Right forelimb (tissue), 1 donor: ENCODE results near the gene ACTN4.

Experiments
- DNase-seq: peaks from one replicate; pipeline ENCODE4 v3.0.0-alpha.2; 2018

The ACTN4 gene

DNA sequence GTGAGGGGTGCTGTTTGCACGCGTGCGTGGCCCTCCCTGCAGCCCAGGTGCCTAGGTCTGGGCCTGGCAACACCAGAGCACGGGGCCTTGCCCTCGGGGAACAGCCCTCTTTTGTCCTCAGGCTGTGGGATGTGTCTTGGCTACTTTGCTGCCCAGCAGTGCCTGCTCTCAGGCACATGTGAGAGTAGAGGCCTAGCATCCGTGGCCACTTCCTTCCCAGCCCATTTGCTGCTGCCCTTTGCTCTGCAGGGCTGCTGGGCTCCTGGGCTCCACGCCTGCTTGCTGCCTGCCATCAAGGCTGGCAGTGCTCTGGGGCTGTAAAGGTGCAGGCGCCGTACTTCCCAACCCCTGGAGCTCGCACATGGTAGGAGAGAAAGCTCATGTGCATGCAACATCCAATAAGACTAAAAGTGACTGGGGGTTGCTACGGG is 50.2 kb downstream of the ACTN4 start:
- DNase-seq = no peak

DNA sequence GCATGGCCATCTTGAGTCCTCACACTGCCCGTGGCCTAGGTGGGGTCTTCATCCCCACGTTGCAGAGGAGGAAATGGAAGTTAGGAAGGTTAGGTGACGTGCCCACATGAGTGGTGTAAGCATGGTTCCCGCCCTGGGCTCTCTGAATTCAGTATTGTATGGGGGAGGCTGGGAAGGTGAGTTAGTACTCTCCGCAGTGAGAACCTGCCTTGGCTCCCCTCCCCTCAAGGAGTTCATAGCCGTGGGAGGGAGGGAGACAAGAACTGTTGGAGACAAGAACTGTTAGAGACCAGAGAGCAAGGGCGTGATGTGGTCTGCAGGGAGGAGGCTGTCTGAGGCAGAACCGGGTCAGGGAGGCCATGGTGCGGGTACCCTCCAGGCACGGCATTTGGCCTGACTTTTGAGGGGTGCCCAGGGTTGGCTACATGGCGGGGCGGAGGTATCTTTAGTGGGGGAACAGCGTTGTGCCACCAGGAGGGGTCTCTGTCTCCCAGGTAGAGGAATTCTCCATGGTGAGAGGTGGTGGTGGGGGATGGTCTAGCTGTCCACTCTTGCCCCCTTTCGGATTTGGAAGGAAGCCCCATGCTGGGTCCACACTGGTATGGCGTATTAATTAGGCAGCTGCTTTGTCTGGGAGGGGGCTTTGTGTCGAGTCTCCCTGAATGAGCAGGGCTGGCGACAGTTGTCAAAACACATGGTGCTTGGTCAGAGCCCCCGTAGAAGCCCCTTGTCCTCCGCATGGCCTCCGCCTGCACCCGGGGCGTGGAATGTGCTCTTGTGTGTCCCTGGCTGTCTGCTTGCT is 51.0 kb downstream of the ACTN4 start:
- DNase-seq = no peak

DNA sequence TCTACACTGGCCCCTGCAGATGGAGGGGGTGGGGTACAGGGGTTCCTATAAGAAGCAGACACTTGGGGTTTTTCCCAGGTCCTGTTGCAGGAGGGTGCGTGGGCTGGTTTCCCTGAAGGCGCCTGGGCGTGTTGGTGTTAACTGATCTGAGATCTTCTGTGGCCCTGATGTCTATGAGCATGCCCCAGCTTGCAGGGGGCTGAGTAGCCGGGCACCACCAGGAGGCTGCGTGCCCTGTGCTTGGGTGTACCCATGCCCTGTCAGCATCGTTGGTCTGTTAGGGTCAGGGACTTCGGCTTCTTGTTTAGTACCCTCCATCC is 51.5 kb downstream of the ACTN4 start:
- no peak for DNase-seq

DNA sequence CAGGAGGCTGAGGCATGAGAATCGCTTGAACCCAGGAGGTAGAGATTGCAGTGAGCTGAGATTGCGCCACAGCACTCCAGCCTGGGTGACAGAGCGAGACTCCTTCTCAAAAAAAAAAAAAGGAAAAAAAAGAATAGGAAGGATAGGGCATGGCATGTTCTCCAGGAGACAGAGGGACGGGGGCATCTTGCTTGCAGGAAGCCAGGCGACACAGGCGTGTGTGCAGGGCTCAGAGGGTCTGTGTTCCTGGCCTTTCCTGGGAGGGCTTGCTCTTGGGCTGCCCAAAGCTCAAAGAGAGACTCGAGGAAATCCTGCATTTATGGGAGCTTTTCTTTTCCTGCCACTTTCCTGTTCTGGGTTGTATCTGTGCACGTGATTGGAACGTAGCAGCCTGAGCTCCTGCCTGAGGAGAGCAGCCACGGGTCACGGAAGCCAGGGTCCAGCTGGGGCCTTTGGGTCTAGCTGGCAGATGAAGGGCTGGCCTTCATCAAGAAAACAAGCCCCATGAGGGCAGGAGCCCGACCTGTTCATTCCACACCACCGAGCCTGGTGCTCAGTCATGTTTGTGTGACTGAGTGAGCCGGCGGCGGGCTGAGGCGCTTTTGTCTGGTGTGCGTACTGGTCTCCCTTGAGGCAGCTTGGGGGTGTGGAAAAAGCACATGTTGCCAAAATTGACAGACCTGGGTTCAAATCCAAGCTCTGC is 52.3 kb downstream of the ACTN4 start:
- no peak for DNase-seq

DNA sequence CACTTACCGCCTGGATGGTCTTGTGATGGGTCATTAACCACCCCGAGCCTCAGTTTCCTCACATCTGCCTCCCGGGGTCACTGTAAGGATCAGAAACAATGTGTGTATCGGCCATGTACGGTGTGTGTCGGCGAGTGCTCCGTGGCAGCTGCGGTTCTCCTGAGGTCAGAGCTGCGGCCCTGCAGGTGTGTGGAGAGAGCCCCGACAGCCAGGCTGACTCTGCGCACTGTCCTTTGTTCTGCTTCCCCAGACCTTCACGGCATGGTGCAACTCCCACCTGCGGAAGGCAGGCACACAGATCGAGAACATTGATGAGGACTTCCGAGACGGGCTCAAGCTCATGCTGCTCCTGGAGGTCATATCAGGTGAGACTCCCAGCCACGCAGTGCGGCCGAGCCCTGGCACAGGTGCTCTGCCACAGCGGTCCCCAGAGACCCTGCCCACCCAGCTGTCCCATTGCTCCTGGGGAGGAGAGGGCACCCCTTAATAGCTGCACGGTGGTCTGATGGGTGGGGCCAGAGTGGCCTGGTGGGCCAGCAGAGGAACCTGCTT is 53.0 kb downstream of the ACTN4 start:
- DNase-seq = no peak

DNA sequence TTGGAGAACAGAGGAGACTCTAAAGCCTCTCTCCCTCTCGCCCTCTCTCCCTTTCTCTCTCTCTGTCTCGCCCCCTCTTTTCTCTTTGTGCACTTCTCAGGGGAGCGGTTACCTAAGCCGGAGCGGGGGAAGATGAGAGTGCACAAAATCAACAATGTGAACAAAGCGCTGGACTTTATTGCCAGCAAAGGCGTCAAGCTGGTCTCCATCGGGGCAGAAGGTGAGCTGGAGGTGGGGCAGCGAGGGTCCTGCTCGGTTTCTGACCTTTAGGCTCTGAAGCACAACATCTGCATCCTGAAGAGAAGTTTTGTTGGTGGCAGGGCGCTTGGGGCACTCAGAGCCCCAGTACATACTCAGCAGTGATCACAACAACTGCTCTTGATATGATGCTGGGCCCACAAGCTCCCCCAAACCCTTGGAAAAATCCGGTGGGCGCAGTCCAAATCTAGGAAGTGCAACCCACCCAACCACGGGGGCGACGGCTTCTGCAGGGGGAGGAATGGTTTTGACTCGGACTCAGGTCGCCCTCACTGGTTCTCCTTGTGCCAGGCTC is 53.5 kb downstream of the ACTN4 start:
- no peak for DNase-seq

DNA sequence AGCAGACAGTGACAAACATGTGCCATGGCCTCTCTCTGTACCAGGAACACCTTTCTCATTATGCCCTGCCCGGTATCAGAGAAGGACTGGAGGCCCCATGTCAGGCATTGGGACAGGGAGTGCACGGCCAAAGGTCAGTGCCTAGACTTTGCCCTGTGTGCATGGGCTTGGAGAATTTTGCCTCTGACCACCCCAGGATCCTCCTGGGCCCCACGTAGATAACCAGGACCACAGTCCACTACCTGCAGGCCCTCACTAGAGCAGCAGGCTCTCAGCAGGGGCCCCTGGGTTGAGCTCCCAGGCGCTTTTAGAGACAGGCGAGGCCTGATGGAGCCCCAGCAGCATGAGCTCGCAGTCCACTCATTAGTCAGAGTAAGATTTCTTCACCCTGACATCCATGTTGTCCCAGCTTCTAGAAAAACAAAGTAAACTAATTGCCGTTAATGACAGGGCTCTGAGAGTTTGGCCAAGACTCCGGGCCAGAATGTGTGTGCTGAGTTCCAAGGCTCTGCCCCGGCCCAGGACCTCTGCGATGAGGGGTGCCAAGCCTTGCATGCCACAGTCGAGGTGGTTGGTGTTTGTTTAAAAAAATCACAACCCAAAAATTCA is 54.1 kb downstream of the ACTN4 start:
- DNase-seq = no peak

DNA sequence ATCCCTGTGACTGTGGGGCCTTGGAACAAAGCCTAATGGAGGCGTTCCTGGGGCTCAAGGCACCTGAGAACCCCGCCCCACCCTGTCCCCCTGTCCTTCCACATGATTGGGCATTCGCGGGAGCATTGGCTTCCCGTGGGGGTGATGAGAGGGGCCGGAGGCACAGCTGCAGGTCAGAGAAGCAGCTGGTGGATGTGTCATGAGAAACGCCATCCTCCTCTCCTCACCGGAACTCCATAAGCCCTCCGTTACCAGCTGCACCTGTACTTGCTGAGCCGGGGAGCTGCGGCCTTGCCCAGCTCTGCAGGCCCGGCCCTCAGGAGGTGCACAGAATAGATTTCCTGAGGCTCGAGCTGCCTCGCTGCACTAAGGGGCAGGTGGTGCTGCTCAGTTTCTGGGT is 54.8 kb downstream of the ACTN4 start:
- DNase-seq = no peak

DNA sequence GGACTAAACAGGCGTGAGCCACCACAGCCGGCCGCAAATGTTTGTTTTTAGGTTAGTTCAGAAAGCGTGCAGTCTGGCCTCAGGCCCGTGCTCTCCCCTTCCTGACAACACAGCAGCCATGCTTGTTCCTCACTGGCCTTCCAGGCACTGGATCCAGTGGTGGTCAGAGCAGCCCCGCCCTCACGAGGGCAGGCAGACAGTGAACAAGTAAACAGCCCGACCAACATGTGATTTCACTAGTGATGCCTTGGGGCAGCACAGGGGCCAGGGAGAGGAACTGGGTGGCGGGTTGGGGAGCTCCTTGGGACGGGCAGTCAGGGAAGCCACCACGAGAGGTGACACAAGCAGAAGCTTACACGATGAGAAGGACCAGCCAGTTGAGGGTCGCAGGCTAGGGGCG is 56.1 kb downstream of the ACTN4 start:
- no peak for DNase-seq

DNA sequence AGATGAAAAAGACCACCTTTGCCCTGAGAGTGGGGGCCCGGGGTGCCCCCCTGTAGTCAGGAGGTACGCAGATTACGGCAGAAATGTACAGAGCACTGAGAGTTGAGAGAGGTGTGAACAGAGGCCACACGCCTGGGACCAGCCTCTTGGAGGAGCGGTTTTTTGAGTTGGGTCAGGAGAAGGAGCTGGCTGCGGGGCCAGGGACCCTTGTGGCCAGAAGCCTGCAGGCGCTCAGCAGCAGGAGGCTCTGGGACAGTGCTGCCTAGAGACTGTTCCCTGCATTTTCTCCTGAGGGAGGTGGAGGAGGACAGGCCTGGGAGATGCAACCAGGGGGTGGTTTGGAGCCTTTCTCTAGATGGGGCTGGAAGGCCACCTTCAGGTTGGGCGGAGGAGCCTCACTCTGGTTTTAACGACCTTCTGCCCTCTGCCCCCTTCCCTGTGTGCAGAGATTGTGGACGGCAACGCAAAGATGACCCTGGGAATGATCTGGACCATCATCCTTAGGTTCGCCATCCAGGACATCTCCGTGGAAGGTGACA is 57.1 kb downstream of the ACTN4 start:
- no peak for DNase-seq

DNA sequence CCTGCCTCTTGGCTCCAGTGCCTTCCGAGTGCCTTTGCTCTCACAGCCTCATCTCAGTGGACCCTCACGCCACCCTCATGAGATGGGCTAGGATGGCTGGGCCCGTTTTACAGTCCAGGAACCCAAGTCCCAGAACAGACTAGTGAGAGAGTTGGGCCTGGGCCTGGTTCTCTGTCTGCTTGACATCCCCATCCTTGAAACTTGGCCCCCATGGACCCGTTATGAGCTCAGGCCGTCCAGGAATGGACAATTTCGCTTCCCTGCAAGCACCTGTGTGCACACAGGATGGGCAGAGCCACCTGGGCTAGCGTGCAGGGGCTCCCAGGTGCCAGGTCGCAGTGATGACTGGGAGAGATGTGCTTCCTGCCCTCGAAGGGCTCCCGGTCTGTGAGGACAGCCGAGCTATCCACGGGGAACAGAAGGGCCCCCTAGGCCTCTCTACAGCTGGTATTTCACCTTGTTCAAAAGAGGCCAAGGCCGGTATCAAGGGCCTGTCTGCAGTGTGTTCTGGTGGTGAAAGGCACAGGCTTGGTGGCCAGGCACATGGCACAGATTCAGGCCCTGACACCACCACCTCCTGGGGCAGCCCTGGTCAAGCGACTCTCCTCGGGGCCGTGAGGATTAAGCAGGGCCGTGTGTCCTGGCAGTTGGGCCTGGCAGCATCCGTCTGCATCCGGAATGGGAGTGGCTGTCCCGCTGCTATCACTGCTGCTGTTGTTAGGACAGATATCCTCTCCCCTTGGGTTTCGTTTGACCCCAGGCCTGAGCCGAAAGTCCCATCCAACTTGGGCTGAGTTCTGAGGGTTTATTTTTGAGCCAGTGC is 58.0 kb downstream of the ACTN4 start:
- DNase-seq = no peak

DNA sequence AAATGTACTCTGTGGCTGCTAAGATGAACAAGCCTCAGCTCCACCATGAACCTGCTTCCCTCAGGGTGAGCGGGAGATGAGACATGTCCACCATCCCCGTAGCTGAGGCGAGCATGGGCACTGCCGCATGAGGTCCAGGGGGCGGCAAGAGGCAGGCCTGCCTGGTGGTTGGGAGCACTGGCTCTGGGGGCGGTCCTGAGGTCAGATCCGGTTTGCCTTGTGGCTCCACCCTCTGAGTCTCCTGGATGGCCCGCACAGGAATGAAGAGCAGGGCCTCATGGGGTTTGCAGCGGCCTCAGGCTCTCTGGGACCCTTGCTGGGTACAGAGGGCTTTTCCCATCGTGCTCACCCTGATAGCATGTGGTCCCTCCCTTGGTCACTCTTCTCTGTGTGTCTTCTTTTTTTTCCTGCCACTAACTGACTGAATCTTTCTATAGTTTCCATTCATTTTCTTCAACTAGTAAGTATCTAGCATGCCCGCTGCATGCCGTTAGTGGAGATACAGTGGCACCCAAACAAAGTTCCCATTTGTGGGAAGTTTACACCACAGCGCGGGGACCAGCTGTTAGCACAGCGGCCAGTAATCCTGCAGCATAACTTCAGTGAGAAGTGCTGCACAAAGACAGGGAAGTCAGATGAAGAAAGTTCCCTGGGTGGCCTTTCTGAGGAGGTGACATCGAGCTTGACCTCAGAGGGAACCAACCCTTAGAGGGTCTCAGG is 59.5 kb downstream of the ACTN4 start:
- DNase-seq = no peak

DNA sequence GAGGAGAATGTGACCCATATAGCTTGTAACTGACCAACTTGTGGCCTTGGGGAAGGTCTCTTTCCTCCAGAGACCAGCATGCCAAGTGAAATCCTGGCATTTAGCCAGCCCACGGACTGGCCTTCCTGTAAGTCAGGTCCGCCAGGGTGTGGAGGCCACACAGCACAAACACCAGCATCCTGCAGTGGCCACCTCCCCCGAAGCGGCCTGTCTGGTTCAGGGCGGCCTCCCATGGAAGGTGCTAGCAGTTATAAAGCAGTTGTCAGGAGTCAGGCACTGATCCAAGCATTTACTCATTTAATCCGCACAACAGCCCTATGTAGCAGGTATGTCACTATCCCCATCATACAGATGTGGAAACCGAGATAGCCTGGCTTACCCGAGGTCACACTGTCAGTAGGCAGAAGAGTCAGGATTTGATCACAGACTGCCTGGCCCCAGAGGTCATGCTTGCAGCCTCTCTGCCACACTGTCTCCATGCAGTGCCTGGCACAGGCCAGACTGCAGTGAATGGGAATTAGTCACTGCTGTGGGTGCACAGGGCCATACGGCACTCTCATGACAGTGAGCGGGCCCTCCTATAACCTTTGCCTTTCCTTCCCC is 60.2 kb downstream of the ACTN4 start:
- DNase-seq = no peak

DNA sequence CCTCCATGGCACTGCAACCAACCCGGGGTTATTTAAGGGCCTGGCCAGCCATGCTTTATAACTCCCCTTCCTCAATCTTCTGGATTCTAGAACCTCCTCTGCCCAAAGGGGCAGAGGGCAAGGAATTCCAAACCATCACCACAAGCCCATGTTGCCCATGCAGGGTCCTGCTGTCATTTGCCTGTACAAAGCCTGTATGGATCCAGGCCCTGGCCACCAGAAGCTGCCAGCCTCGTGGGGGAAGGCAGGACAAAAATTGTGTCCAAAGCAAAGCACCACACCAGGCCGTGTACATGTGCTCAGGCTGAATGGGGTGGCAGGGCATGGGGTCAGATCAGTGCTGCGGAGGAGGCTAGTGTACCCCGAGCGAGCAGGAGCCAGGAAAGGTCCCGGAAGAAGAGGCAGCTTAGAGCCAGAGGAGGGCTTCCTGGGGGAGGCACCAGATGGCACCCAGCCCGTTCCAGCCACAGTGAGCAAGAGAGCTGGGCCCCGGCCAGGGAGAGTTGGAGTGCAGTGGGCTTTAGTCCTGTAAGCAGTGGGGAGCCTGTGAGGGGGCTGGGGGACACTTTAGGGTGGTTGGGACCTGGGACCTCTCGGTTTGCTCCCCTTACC is 61.1 kb downstream of the ACTN4 start:
- no peak for DNase-seq

DNA sequence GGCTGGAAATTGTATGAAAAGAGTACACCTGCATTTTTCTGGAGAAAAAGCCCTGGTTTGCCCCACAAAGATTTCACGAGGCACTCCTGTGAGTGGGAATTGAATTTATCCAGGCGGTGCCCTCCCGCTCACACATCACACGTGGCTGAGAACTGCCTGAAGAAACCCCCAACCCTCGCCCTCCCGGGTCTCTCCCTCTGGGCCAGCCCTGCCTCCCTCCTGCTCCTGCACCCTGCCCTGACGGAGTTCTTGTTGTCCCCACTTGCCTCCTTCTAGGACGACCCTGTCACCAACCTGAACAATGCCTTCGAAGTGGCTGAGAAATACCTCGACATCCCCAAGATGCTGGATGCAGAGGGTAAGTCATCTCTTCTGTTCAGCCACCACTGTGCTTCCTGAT is 61.7 kb downstream of the ACTN4 start:
- no peak for DNase-seq

DNA sequence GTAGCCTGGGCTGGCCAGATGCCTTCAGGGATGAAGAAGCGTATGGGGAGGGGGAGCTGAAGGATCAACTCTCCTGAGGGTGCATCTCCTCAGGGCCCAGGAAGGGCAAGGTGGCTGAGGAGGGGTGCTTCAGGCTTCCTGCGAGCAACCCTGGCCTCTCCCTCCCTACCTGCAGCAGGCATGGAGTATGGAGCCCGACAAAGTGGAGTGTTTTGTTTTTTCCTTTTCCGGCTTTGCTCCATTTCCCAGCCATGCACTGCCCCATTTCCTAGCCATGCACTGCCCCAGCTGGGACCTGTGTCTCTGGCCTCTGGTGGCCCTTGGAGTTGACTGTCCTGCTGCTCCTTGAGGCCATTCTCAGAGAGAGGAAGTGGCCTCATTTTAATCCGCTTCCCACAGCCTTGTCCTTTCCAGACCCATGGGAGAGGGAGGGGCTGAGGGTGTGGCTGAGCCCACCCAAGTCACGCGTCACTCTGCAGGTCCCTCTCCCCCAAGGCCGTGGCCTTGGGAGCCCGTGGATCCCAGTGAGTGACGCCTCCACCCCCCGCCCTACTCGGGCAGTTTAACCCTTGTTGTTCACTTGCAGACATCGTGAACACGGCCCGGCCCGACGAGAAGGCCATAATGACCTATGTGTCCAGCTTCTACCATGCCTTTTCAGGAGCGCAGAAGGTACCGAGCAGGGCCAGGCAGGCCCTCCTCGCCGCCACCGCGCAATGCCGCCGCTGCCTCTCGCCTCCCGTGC is 62.4 kb downstream of the ACTN4 start:
- DNase-seq = no peak

DNA sequence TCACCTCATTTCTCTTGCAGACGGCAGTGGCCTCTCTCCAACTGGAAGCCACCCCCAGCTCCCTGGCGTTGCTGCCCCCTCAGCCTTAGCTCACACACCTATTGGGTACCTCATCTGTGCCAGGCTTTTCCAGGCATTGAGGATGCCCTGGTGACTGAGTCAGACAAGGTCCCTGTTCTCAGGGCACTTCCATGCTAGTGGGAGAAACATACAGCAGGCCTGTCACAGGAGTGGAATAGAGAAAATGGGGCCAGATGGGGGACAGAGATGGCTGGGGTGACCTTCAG is 62.9 kb downstream of the ACTN4 start:
- DNase-seq = no peak

DNA sequence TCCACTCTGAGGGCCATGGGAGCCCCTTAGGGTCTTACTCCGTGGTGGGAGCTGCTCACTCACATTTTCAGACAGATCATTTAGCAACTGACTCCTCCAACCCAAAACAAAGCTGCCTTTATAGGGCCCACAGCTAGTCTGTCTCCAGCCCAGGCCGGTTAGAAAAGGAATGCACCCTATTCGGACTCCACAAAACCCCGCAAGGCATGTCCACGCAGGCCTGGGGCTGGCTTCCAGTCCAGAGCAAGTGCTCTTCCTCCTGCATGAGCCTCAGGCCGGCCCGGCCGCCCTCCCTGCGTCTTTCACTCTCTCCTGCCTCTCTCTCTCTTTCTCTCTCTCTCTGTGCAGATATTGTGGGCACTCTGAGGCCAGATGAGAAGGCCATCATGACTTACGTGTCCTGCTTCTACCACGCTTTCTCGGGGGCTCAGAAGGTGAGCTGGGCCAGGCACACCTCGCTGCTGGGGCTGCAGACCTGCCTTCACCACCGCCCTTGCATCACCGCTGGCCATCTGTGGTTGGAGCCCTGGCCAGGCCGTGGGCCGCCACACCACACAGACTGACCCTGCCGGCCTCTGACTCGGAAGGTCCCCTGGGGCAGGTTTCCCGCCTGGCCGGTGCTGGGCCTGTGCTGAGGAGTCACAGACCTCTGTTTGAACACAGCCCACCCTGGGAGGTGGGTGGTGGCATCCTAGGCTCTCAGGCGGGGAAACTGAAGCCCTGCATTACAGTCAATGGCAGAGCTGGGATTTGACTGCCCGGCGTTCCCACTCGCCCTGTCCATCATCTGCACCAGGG is 63.7 kb downstream of the ACTN4 start:
- DNase-seq = no peak

DNA sequence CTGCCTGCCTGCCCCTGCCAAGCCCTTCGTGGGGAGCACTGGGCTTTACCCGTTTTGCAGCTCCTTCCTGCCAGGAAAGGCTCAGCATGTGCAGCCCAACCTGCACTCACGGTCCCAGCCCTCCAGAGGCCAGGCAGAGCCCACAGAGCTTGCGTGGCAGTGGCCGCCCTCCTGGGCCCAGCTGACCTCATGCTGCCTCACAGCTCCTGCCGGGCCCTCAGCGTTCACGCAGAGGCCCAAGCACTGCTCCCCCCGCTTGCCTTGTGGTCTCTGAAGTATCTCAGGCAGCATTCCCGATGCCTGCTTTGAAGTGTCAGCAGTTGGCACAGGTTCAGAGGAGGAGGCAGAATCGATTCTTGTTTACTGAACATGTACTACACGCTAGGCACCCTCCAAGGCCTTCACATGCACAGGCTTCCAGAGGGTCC is 64.3 kb downstream of the ACTN4 start:
- no peak for DNase-seq
